ENCODE data around the gene SCN7A.

SCN7A gene

DNA sequence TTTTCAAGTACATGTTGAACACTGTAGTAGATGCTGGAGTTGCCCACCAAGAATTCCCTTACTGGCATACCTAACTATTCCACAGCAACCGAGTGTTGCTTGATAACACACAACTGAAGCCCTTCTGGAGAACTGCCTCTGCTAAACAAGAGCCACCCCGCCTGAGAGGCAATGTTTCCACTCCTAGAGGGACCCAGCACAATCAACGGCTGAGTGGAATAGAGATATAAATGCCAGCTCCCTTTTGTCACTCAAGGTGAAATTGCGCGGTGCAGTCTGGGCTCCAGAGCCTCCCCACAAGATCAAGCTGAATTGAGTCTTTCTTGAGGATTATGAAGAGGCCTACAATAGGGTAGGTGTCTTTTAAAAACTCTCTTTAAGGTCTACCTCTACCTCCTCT is 69.2 kb downstream of the SCN7A start:
- Histone ChIP-seq H3K14ac (ENCODE audit: low read length) (no peak overlapping the region), H3K4ac (ENCODE audit: low read length) (no peak overlapping the region), H3K23ac (ENCODE audit: low read depth, low read length, poor library complexity) (no peak overlapping the region), H3K36me3 (replicated peaks in 1 of 2; ENCODE audit: control insufficient read depth in 2 of 2, insufficient read depth in 2 of 2, low read length in 2 of 2) (no peaks in the 10 kb centered on the region), H3K4me3 (ENCODE audit: low read length in 2 of 2) (no peak overlapping the region), H3K27ac (replicated peaks; ENCODE audit: low read length) (no peak overlapping the region), H2AFZ (ENCODE audit: low read length) (no peak overlapping the region), H4K91ac (ENCODE audit: low read depth, low read length, poor library complexity) (no peak overlapping the region), H2BK120ac (ENCODE audit: low read depth, low read length) (no peak overlapping the region), H3K9ac (ENCODE audit: low read depth, low read length, poor library complexity) (no peak overlapping the region), H4K8ac (ENCODE audit: low read depth, low read length) (no peak overlapping the region), H3K18ac (ENCODE audit: low read length) (no peak overlapping the region), H3K9me3 (replicated peaks in 1 of 2; ENCODE audit: control insufficient read depth in 2 of 2, insufficient read depth in 1 of 2, low read depth in 1 of 2, low read length in 2 of 2) (no peaks in the 10 kb centered on the region), H3K4me2 (ENCODE audit: insufficient read depth, low read length, poor library complexity, severe bottlenecking) (no peak overlapping the region), H3K4me1 (ENCODE audit: control insufficient read depth in 2 of 2, insufficient read depth in 1 of 2, low read depth in 1 of 2, low read length in 2 of 2) (no peaks in the 10 kb centered on the region), H2BK15ac (ENCODE audit: low read length) (no peak overlapping the region), H2BK12ac (ENCODE audit: low read length) (no peak overlapping the region), H2BK5ac (ENCODE audit: low read length) (no peak overlapping the region), H3K27me3 (ENCODE audit: control insufficient read depth in 3 of 3, insufficient read depth in 3 of 3, low read depth in 1 of 3, low read length in 3 of 3) (no peaks in the 10 kb centered on the region), H3K79me1 (ENCODE audit: low read depth, low read length) (no peaks in the 10 kb centered on the region), H2AK5ac (ENCODE audit: low read depth, low read length) (no peak overlapping the region)
- no peak for DNase-seq (ENCODE audit: low spot score)
- no CpG with 5 or more reads among the region's 5 CpGs for WGBS, 2 donors (ENCODE audit: extremely low coverage in 2 of 2, insufficient read length in 2 of 2, insufficient replicate concordance in 1 of 2)

- Histone ChIP-seq H2AK5ac (ENCODE audit: low read depth, low read length) (no peak overlapping the region), H3K4ac (ENCODE audit: low read length) (no peak overlapping the region), H3K4me2 (ENCODE audit: insufficient read depth, low read length, poor library complexity, severe bottlenecking) (no peak overlapping the region), H3K14ac (ENCODE audit: low read length) (no peak overlapping the region), H3K18ac (ENCODE audit: low read length) (no peak overlapping the region), H3K4me1 (ENCODE audit: control insufficient read depth in 2 of 2, insufficient read depth in 1 of 2, low read depth in 1 of 2, low read length in 2 of 2) (no peaks in the 10 kb centered on the region), H2BK15ac (ENCODE audit: low read length) (no peak overlapping the region), H2BK5ac (ENCODE audit: low read length) (no peak overlapping the region), H2BK12ac (ENCODE audit: low read length) (no peak overlapping the region), H3K23ac (ENCODE audit: low read depth, low read length, poor library complexity) (no peak overlapping the region), H3K36me3 (replicated peaks in 1 of 2; ENCODE audit: control insufficient read depth in 2 of 2, insufficient read depth in 2 of 2, low read length in 2 of 2) (no peaks in the 10 kb centered on the region), H2AFZ (ENCODE audit: low read length) (no peak overlapping the region), H3K4me3 (ENCODE audit: low read length in 2 of 2) (no peak overlapping the region), H3K27me3 (ENCODE audit: control insufficient read depth in 3 of 3, insufficient read depth in 3 of 3, low read depth in 1 of 3, low read length in 3 of 3) (no peaks in the 10 kb centered on the region), H3K9ac (ENCODE audit: low read depth, low read length, poor library complexity) (no peak overlapping the region), H3K27ac (replicated peaks; ENCODE audit: low read length) (no peak overlapping the region), H3K9me3 (replicated peaks in 1 of 2; ENCODE audit: control insufficient read depth in 2 of 2, insufficient read depth in 1 of 2, low read depth in 1 of 2, low read length in 2 of 2) (no peaks in the 10 kb centered on the region), H2BK120ac (ENCODE audit: low read depth, low read length) (no peak overlapping the region), H3K79me1 (ENCODE audit: low read depth, low read length) (no peaks in the 10 kb centered on the region), H4K91ac (ENCODE audit: low read depth, low read length, poor library complexity) (no peak overlapping the region), H4K8ac (ENCODE audit: low read depth, low read length) (no peak overlapping the region)
- WGBS, 2 donors (ENCODE audit: extremely low coverage in 2 of 2, insufficient read length in 2 of 2, insufficient replicate concordance in 1 of 2), result no CpG with 5 or more reads among the region's 2 CpGs
- peak; percentile 9 for DNase-seq (ENCODE audit: low spot score)
Measured at GRCh38 chr2:166419616-166419934, 74.5 kb downstream of the SCN7A start.

- H3K79me1 ChIP-seq (ENCODE audit: low read depth, low read length), result no peaks in the 10 kb centered on the region
- no CpG with 5 or more reads among the region's 5 CpGs for WGBS, 2 donors (ENCODE audit: extremely low coverage in 2 of 2, insufficient read length in 2 of 2, insufficient replicate concordance in 1 of 2)
- no peak overlapping the region for H3K4me2 ChIP-seq (ENCODE audit: insufficient read depth, low read length, poor library complexity, severe bottlenecking)
- no peak overlapping the region for H2AFZ ChIP-seq (ENCODE audit: low read length)
- H4K91ac ChIP-seq (ENCODE audit: low read depth, low read length, poor library complexity), result no peak overlapping the region
- no peak overlapping the region for H3K18ac ChIP-seq (ENCODE audit: low read length)
- no peak overlapping the region for H4K8ac ChIP-seq (ENCODE audit: low read depth, low read length)
- H3K4me1 ChIP-seq (ENCODE audit: control insufficient read depth in 2 of 2, insufficient read depth in 1 of 2, low read depth in 1 of 2, low read length in 2 of 2), result no peaks in the 10 kb centered on the region
- H2BK5ac ChIP-seq (ENCODE audit: low read length), result no peak overlapping the region
- H2BK12ac ChIP-seq (ENCODE audit: low read length), result no peak overlapping the region
- no peaks in the 10 kb centered on the region for H3K27me3 ChIP-seq (ENCODE audit: control insufficient read depth in 3 of 3, insufficient read depth in 3 of 3, low read depth in 1 of 3, low read length in 3 of 3)
- H2AK5ac ChIP-seq (ENCODE audit: low read depth, low read length), result no peak overlapping the region
- H3K4me3 ChIP-seq (ENCODE audit: low read length in 2 of 2), result no peak overlapping the region
- H3K9ac ChIP-seq (ENCODE audit: low read depth, low read length, poor library complexity), result no peak overlapping the region
- H3K14ac ChIP-seq (ENCODE audit: low read length), result no peak overlapping the region
- H3K9me3 ChIP-seq (replicated peaks in 1 of 2; ENCODE audit: control insufficient read depth in 2 of 2, insufficient read depth in 1 of 2, low read depth in 1 of 2, low read length in 2 of 2), result no peaks in the 10 kb centered on the region
- DNase-seq (ENCODE audit: low spot score), result no peak
- H3K23ac ChIP-seq (ENCODE audit: low read depth, low read length, poor library complexity), result no peak overlapping the region
- H3K27ac ChIP-seq (replicated peaks; ENCODE audit: low read length), result no peak overlapping the region
- H2BK15ac ChIP-seq (ENCODE audit: low read length), result no peak overlapping the region
- H3K36me3 ChIP-seq (replicated peaks in 1 of 2; ENCODE audit: control insufficient read depth in 2 of 2, insufficient read depth in 2 of 2, low read length in 2 of 2), result no peaks in the 10 kb centered on the region
- H3K4ac ChIP-seq (ENCODE audit: low read length), result no peak overlapping the region
- no peak overlapping the region for H2BK120ac ChIP-seq (ENCODE audit: low read depth, low read length)
Measured at GRCh38 chr2:166418853-166419615, 75.0 kb downstream of the SCN7A start.

DNA sequence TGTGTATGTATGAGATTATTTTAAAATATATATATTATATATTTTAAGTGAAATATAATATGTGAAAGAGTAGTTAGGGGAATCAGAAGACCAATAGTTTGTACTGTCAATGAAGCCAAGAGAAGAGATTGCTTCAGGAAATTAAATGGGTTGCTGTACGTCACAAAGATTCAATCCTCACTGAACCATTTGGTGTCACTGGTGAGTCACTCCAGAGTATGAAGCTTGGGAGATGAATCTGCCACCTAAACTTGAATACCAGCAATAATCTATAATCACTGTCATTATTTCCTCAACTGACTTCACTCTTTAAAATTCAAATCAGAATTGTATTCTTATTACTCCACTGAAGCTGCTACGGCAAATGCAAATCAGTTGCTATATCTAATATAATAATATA is 76.4 kb downstream of the SCN7A start:
- Histone ChIP-seq H3K9me3 (replicated peaks in 1 of 2; ENCODE audit: control insufficient read depth in 2 of 2, insufficient read depth in 1 of 2, low read depth in 1 of 2, low read length in 2 of 2) (no peaks in the 10 kb centered on the region), H3K9ac (ENCODE audit: low read depth, low read length, poor library complexity) (no peak overlapping the region), H2AFZ (ENCODE audit: low read length) (no peak overlapping the region), H3K18ac (ENCODE audit: low read length) (no peak overlapping the region), H2BK5ac (ENCODE audit: low read length) (no peak overlapping the region), H3K14ac (ENCODE audit: low read length) (no peak overlapping the region), H2BK120ac (ENCODE audit: low read depth, low read length) (no peak overlapping the region), H4K8ac (ENCODE audit: low read depth, low read length) (no peak overlapping the region), H3K4ac (ENCODE audit: low read length) (no peak overlapping the region), H3K4me1 (ENCODE audit: control insufficient read depth in 2 of 2, insufficient read depth in 1 of 2, low read depth in 1 of 2, low read length in 2 of 2) (no peaks in the 10 kb centered on the region), H3K4me2 (ENCODE audit: insufficient read depth, low read length, poor library complexity, severe bottlenecking) (no peak overlapping the region), H3K27me3 (ENCODE audit: control insufficient read depth in 3 of 3, insufficient read depth in 3 of 3, low read depth in 1 of 3, low read length in 3 of 3) (no peaks in the 10 kb centered on the region), H3K27ac (replicated peaks; ENCODE audit: low read length) (no peak overlapping the region), H3K36me3 (replicated peaks in 1 of 2; ENCODE audit: control insufficient read depth in 2 of 2, insufficient read depth in 2 of 2, low read length in 2 of 2) (no peaks in the 10 kb centered on the region), H2BK15ac (ENCODE audit: low read length) (no peak overlapping the region), H3K79me1 (ENCODE audit: low read depth, low read length) (no peaks in the 10 kb centered on the region), H2AK5ac (ENCODE audit: low read depth, low read length) (no peak overlapping the region), H3K23ac (ENCODE audit: low read depth, low read length, poor library complexity) (no peak overlapping the region), H4K91ac (ENCODE audit: low read depth, low read length, poor library complexity) (no peak overlapping the region), H2BK12ac (ENCODE audit: low read length) (no peak overlapping the region), H3K4me3 (ENCODE audit: low read length in 2 of 2) (no peak overlapping the region)
- no CpG with 5 or more reads among the region's 2 CpGs for WGBS, 2 donors (ENCODE audit: extremely low coverage in 2 of 2, insufficient read length in 2 of 2, insufficient replicate concordance in 1 of 2)
- no peak for DNase-seq (ENCODE audit: low spot score)
